Uterus (tissue), 4 donors: Measurements from ENCODE around the gene APPBP2. TPM values are rescaled to one million over a fixed set of nuclear protein-coding genes. Genes with fewer than 3 reads are reported as not detected.

Experiments used
- DNase-seq, 2 donors: peaks; one replicate each; pipeline ENCODE4 v3.0.0-alpha.2; 2019 to 2020
- H3K27ac ChIP-seq, 2 donors: fragments of 200-600 bp; sonication (generic); 1 replicate in 1 of 2; 2 replicates in 1 of 2; pipeline ENCODE4 v1.5.1; 2016 to 2018
- H3K27me3 ChIP-seq, 2 donors: fragments of 200-600 bp; sonication (generic); one replicate each; pipeline ENCODE4 v1.5.1; 2018 to 2019; ENCODE audit warnings: control low read depth in 1 of 2
- H3K36me3 ChIP-seq, 2 donors: fragments of 200-600 bp; sonication (generic); one replicate each; pipeline ENCODE4 v1.5.1; 2019; ENCODE audit warnings: control low read depth in 1 of 2
- H3K4me1 ChIP-seq, 2 donors: fragments of 200-600 bp; sonication (generic); one replicate each; pipeline ENCODE4 v1.5.1; 2018 to 2019; ENCODE audit warnings: control low read depth in 1 of 2
- H3K4me3 ChIP-seq, 2 donors: fragments of 200-600 bp; sonication (generic); 1 replicate in 1 of 2; 2 replicates in 1 of 2; pipeline ENCODE4 v1.5.1; 2018 to 2019; ENCODE audit warnings: mild to moderate bottlenecking in 1 of 2
- H3K9me3 ChIP-seq, 2 donors: fragments of 200-600 bp; sonication (generic); one replicate each; pipeline ENCODE4 v1.5.1; 2019; ENCODE audit warnings: control low read depth in 1 of 2
- POLR2A ChIP-seq, 2 donors: fragments of 450-650 bp; IDR thresholded peaks; one replicate each; pipeline ENCODE4 v1.6.1; 2016; ENCODE audit warnings: antibody characterized with exemption in 2 of 2, mild to moderate bottlenecking in 1 of 2, moderate library complexity in 1 of 2
- intact Hi-C: fragments of 100-400 bp; cut with DNase I; formaldehyde crosslinking; loops from one replicate; pipeline ENCODE4 v1.15.1; 2023; ENCODE audit warnings: low total_unique reads
- total RNA-seq, 4 donors: library from RNA; depleted of rRNA in 3 of 4; stranded (reverse); fragments of >200 nt in 3 of 4; gene quantifications; one replicate each; pipeline versions ENCODE4 v1.1.0 to v1.2.4, GENCODE V29; 2014 to 2023
- TF ChIP-seq, protein P1 (sequence below), 4 experiments: fragments of 200-600 bp in 2 of 4; fragments of 450-650 bp in 2 of 4; sonication (generic) in 2 of 4; IDR thresholded peaks; one replicate each; pipeline ENCODE4 v1.5.1; 2016 to 2019; ENCODE audit warnings: antibody characterized with exemption in 4 of 4, mild to moderate bottlenecking in 2 of 4, moderate library complexity in 1 of 4
- donor health status: DM: yes; HTN: yes; CAD: no.

The APPBP2 gene
- total RNA-seq, 4 donors from 2014 or later: 13.8 to 103 (median 36.2) TPM

DNA sequence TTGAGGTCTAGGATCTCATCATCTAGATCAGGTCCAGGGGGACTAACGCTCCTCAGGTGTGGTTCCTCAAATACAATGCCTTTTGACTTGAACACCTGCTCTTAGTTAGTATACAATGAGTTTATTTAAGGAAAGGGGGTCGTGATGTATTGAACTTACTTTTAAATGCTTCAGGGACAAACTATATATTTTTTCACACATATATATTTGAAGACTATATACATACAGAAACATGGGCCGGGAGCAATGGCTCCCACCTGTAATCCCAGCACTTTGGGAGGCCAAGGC is 122.6 kb downstream of the APPBP2 start:
- TF ChIP-seq POLR2A (IDR thresholded peaks at IDR 0.05): no peak
- TF ChIP-seq, protein P1, sequence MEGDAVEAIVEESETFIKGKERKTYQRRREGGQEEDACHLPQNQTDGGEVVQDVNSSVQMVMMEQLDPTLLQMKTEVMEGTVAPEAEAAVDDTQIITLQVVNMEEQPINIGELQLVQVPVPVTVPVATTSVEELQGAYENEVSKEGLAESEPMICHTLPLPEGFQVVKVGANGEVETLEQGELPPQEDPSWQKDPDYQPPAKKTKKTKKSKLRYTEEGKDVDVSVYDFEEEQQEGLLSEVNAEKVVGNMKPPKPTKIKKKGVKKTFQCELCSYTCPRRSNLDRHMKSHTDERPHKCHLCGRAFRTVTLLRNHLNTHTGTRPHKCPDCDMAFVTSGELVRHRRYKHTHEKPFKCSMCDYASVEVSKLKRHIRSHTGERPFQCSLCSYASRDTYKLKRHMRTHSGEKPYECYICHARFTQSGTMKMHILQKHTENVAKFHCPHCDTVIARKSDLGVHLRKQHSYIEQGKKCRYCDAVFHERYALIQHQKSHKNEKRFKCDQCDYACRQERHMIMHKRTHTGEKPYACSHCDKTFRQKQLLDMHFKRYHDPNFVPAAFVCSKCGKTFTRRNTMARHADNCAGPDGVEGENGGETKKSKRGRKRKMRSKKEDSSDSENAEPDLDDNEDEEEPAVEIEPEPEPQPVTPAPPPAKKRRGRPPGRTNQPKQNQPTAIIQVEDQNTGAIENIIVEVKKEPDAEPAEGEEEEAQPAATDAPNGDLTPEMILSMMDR (IDR thresholded peaks at IDR 0.05): no peak
- DNase-seq: no peak
- Histone ChIP-seq H3K4me1 (no peaks in the 10 kb centered on the region), H3K36me3 (no peaks in the 10 kb centered on the region), H3K27ac (no peak overlapping the region), H3K27me3 (no peaks in the 10 kb centered on the region), H3K4me3 (no peak overlapping the region), H3K9me3 (no peaks in the 10 kb centered on the region)
- intact Hi-C loops: no loop called here

DNA sequence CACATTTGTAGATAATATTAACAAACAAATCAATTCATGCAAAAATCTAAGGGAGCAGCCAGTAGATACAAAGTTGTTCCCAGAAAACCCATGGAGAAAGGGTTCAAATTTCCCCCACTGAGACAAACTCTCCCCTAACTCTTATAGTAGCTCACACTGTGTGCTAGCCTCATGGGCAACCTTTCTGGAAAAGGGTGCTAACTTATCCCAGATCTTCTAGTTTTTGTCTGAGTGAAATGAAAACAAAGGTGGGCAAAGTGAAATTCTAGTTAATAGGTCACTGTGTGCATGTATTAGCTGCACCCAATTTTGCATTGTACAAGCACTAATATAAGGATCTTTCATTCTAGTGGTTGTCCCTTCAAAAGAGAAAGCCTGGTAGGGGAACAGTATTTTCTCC is 124.2 kb downstream of the APPBP2 start:
- DNase-seq: no peak
- Histone ChIP-seq H3K27ac (no peak overlapping the region), H3K36me3 (no peaks in the 10 kb centered on the region), H3K4me3 (no peak overlapping the region), H3K27me3 (no peaks in the 10 kb centered on the region), H3K4me1 (no peaks in the 10 kb centered on the region), H3K9me3 (no peaks in the 10 kb centered on the region)
- no peak for TF ChIP-seq POLR2A (IDR thresholded peaks at IDR 0.05)
- TF ChIP-seq, protein P1 (IDR thresholded peaks at IDR 0.05): no peak
- intact Hi-C loops: no loop called here

DNA sequence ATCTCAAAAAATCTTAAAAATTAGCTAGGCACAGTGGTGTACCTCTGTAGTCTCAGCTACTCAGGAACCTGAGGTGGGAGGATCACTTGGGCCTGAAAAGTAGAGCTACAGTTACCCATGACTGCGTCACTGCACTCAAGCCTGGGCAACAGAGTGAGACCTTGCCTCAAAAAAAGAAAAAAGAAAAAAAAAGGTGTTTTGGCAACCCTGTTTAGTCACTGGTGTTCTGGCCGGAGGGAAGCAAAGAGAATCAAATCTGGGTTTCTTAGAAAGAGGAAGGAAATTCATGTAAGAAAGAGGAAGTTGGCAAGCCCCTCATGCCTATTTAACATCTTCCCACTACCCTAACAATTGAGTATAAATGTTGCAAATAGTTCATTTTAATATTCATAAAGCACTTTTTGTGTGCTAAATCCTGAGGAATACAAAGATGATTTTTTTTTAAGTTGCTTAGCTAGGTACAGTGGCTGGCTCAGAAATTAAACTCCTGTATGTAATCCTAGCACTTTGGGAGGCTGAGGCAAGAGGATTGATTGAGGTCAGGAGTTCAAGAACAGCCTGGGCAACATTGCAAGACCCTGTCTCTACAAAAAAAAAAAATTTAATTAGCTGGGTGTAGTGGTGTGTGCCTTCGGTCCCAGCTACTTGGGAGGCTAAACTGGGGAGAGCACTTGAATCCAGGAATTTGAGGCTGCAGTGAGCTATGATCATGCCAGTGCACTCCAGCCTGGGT is 127.6 kb downstream of the APPBP2 start:
- Histone ChIP-seq H3K27me3 (no peaks in the 10 kb centered on the region), H3K36me3 (no peaks in the 10 kb centered on the region), H3K9me3 (no peaks in the 10 kb centered on the region), H3K4me1 (no peaks in the 10 kb centered on the region), H3K4me3 (no peak overlapping the region), H3K27ac (no peak overlapping the region)
- TF ChIP-seq, protein P1 (IDR thresholded peaks at IDR 0.05): no peak
- no peak for TF ChIP-seq POLR2A (IDR thresholded peaks at IDR 0.05)
- intact Hi-C loops: no loop called here
- no peak for DNase-seq

DNA sequence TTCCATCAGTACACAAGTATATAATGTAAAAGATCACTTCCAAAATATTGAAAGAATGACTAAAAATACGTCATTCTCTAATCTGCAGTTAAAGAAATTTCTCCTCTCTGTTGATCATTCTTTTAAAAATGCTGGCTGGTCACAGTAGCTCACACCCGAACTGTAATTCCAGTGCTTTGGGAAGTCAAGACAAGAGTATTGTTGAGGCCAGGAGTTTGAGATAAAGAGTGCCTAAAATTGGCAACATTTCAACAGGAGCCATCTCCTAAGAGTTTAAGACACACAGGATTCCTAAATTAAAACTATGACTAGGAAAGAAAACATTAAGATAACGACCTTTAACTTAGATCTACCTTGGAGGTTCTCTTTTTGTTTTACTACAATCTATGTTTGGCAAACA is 129.6 kb downstream of the APPBP2 start:
- H3K27ac ChIP-seq: no peak overlapping the region
- DNase-seq: no peak
- no peaks in the 10 kb centered on the region for H3K9me3 ChIP-seq
- H3K4me1 ChIP-seq: no peaks in the 10 kb centered on the region
- no peak for TF ChIP-seq POLR2A (IDR thresholded peaks at IDR 0.05)
- TF ChIP-seq, protein P1 (IDR thresholded peaks at IDR 0.05): no peak
- intact Hi-C loops: no loop called here
- H3K36me3 ChIP-seq: no peaks in the 10 kb centered on the region
- H3K27me3 ChIP-seq: no peaks in the 10 kb centered on the region
- H3K4me3 ChIP-seq: no peak overlapping the region

DNA sequence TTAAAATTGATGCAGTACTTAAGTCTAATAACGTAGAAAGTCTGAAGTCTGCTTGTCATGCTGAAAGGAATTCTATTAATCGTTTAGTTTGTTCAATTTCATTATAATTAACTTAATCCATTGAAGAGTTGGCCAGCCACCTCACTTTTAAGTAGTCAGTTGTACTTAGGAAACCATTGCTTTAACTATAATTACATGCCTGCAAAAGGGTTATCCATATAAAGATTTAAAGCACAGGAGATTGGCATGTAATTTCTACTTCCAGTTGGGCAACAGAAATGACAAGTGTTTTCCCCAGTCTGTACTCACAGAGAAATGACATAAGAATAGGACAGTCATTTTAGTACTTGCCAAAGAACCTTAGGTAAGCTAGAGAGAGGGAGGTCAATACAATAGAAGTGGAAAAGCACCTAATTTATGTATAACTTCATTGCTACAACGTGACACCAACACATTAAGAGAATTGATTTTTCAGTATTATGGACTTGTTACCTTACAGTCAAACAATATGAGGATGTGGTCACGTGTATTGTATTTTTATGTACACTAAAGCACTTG is 130.5 kb downstream of the APPBP2 start:
- intact Hi-C loops: no loop called here
- H3K4me3 ChIP-seq: no peak overlapping the region
- no peaks in the 10 kb centered on the region for H3K4me1 ChIP-seq
- no peaks in the 10 kb centered on the region for H3K9me3 ChIP-seq
- no peak overlapping the region for H3K27ac ChIP-seq
- DNase-seq: no peak
- TF ChIP-seq, protein P1 (IDR thresholded peaks at IDR 0.05): no peak
- no peak for TF ChIP-seq POLR2A (IDR thresholded peaks at IDR 0.05)
- H3K27me3 ChIP-seq: no peaks in the 10 kb centered on the region
- H3K36me3 ChIP-seq: no peaks in the 10 kb centered on the region
